Measurements from ENCODE around the gene HYOU1.

DNA sequence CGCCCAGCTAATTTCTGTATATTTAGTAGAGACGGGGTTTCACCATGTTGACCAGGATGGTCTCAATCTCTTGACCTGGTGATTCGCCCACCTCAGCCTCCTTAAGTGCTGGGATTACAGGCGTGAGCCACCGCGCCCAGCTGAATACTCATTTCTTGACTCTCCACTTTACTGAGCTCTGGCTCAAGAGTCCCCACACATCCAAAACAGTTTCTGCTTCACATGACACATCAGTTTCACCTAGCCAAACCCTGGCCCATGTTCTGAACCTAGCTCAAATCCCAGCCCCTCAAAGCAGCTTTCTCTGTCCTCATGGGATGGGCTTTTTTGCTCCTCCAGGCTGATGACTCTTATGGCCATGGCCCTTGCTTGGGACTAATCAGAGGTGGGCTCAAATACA is 9.8 kb downstream of the HYOU1 start:
- TF ChIP-seq, protein P1, sequence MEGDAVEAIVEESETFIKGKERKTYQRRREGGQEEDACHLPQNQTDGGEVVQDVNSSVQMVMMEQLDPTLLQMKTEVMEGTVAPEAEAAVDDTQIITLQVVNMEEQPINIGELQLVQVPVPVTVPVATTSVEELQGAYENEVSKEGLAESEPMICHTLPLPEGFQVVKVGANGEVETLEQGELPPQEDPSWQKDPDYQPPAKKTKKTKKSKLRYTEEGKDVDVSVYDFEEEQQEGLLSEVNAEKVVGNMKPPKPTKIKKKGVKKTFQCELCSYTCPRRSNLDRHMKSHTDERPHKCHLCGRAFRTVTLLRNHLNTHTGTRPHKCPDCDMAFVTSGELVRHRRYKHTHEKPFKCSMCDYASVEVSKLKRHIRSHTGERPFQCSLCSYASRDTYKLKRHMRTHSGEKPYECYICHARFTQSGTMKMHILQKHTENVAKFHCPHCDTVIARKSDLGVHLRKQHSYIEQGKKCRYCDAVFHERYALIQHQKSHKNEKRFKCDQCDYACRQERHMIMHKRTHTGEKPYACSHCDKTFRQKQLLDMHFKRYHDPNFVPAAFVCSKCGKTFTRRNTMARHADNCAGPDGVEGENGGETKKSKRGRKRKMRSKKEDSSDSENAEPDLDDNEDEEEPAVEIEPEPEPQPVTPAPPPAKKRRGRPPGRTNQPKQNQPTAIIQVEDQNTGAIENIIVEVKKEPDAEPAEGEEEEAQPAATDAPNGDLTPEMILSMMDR (conservative IDR thresholded peaks at IDR 0.05 in 1 of 2, IDR thresholded peaks at IDR 0.05 in 1 of 2; ENCODE audit: low read depth in 1 of 2, low read length in 2 of 2) = no peak
- no peak for TF ChIP-seq EZH2 (IDR thresholded peaks at IDR 0.05; ENCODE audit: low read length, missing control alignments)
